Stimulated activated naive CD4-positive, alpha-beta T cell treated with Interleukin-2 at 50 U/mL for 16 hours (primary cell): ENCODE results near the gene KIDINS220.

Source experiments
- DNase-seq: peaks from one replicate; lab custom pipeline; 2025; lab: John Stamatoyannopoulos, UW

The KIDINS220 gene

DNA sequence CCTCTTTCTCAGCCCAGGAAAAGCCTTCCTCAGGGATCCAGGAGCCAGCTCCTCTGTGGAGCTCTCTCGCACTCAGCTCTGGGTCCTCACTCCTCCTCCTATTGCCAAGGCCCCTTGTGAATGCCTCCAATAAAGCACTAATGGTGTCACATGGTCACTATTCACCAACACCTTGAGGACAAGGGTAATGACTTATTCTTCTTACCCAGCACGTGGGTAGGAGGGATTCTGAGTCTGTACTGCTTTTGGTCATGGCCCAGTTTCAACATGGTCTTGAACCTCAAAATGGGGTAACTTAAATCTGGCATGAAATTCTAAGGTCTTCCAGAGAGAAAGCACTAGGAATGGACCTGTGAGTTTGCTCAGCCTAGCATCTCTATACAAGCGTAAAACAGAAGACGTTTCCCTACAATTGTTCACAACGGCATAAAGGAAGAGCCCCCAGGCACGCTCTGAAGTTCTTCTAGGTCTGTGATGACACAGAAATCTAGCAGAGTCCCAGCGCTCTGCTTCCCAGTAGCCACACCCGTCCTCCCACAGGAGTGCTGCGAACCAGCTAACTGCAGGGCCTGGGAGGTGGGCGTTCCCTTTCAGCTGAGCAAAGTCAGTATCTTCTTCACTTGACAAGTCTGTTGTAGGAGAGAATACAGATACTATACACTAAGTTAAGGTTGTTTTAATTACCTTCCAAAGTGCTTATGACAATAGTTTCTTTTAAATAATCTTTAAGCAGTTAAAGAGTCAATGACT lies 14.6 kb upstream of the KIDINS220 start:
- no peak for DNase-seq

DNA sequence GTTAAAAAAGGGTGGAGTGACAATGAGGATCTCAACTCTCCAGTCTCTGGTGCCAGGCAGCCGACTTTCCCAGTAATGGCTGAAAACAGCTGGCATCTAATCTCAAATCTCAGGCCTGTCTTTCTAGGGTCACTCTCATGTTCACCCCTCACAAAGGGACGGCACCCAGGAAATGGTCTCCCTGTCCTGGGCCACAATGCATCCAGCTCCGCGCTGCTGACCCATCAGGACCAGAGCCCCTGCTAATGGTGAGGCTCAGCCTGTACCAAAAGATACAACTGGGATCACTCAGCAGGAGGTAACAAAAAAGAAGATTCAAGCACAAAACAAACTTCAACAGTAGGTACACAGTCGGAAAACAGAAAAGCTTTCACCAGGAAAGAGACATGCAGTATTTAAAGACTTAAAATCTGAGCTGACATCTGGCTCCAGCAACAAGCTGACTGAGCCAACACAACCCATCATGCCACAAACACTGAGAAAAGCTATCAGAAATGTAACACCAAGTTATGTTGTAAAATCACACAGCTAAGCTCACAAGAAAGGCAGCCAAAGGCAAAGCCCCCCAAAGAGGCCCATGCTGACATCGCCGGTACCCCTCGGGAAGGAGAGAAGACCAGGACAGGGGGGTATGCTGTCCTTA lies 13.6 kb upstream of the KIDINS220 start:
- DNase-seq, result no peak

DNA sequence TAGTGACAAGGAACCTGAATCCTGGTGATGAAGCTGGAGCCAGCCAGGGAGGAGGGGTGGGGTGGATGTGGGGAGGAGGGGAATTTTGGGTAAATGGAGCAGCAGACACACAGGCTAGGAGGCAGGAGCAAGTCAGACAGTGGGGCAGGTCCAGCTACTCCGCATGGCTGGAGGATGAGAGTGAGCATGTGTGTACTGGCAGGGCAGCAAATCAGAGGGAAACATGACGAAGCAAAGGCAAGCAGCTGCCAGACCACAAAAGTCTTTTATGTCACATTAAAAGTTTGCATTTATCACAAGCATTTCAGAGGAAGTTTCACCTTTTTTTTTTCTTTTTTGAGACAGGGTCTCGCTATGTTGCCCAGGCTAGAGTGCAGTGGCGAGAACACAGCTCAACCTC lies 11.9 kb upstream of the KIDINS220 start:
- no peak for DNase-seq

DNA sequence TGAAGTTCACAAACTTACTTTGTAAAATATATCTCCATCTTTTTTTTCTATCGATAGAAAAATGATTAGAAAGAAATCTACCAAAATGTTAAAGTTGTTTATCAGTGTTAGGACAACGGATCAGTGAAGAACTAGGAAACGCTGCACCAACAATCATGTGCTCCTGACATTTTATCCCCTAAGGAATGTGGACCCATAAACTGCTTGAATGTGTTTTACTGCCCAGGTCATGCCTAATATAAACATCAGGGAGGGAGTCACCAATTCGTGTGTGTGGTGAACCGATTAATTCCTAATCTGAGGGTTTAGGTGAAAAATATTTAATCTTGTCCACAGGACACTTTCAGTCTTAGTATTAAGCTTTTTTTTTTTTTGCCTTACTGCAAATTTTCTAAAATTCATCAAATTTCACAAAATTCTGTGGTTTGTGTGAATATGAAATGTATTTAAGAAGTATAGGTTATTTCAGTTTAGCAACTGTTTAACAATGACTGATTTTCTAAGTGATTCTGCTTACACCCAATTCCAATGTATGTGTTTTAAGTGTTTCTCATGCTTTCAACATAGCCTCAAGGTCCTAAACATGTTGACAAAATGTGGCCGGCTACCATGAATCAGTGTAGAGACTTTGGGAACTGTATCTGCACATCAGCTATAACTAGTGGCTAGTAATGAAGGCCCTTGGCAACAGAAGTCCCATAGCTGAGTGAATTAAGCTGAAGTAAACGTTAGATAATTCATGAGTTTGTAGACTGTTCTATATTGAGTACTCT lies 11.1 kb upstream of the KIDINS220 start:
- DNase-seq, result no peak

DNA sequence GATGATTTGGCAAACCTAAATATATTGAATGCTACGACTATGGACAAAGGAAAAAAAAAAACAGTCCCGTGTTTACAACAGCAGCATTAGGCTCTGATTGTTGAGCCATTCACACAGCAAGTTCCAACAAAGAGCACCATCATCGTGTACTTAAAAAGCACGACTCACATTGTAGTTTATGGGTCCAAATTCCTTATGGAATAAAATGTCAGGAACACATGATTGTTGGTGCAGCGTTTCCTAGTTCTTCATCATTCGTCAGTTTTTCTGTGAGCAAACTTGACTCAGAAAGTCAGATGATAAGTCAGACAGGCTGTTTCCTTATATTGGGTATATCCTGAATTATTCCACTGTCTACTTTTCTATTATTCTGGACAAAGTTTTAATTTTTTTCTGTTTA lies 10.0 kb upstream of the KIDINS220 start:
- DNase-seq, result no peak

DNA sequence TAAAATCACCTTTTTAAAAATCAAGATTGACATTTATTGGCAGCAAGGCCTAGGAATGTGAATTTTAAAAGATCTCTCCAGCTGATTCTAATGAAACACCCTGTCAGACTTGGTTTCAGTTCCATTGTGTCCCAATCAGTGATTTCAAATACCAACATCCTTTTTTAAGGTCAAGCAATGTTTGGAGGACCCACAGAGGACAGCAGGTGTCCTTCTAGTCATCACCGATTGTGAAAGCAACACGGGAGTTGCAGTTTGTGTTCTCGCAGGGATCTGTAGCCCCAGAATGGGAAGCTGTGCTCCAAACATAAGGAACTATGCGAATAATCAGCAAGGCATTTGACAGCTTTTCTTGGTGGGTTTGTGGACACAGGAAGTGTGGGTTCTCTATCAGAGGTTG lies 4.5 kb upstream of the KIDINS220 start:
- no peak for DNase-seq

DNA sequence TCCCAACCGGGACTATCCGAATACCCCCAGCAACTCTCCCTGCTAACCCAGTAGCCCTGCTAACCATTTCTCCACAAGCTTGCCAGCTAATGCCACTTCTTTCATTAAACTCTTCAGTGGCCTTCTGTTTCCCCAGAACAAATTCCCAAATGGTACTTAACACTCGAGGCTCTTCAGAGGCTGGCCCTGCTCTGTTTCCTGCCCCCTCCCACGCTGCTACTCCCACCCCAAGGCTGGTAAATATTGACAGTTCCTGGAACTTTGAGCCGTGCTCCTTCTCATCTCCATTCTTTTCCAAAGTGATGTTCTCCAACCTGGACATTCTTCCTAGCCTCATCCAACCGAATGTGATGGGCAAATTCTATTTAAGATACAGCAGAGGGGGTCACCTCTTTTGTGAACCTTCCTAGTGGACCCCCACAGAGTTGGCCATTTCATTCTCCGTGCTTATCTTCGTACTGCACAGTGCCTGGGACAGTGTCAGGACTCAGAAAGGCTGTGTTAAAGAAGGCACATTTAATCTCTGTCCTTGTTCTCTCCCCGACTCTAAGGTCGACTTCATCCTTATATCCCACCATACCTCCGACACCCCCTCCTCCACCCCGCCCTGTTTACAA lies 3.2 kb upstream of the KIDINS220 start:
- no peak for DNase-seq

DNA sequence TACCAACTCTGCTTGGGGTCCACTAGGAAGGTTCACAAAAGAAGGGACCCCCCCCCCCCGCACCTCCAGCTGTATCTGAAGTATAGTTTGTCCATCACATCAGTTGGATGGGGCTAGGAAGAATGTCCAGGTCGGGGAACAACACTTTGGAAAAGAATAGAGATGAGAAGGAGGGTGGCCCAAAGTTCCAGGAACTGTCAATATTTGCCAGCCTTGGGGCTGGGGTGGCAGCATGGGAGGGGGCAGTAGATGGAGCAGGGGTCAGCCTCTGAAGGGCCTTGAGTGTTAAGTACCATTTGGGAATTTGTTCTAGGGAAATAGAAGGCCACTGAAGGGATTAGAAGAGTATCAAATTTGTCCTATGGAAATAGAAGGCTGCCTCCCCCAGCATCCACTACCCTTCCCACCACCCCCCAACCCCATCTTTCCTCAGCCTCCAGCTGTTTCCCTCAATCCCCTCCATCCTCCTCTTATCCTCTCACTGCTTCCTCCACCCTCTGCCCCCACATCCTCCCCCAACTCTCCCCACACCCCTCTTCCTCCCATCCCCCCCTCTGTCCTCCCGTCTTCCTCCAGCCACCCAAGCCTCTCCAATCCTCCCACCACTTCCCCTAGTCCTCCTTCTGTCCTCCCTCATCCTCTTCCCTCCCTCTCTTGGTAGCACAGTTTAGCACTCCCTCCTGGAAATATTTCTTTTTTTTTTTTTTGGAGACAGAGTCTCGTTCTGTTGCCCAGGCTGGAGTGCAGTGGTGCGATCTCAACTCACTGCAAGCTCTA lies 2.0 kb upstream of the KIDINS220 start:
- DNase-seq, result no peak

DNA sequence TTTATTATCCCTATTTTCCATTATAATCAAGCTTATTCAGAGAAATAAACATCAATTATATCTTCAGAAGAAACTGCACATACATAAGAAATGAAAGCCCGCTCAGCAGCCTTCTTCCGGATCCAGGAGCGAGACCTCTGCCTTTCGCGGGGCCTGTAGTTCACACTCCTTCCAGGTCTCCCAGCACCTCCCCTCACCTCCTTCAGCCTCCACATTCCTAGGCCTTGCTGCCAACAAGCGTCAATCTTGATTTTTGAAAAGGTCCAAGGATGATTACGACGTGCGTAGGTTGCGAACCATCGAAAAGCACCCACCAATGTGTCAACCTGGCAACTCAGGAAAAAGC lies 355 bp upstream of the KIDINS220 start:
- DNase-seq, result no peak

DNA sequence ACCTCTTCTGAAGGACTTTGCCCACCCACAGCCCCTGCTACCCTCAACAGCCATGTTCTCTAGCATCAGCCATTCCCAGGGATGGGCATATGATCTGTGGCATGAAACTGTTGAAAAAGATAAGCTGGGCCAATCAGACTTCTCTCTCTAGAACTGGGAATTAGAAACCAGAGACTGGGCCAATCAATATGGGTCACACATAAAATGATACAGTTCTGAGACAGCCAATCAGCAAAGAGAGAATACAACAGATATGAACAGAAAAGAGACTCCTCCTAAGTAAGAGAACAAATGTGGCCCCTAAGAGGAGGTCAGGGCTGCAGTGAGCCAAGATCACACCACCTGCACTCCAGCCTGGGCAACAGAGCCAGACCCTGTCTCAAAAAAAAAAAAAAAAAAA lies 2.1 kb downstream of the KIDINS220 start:
- no peak for DNase-seq

DNA sequence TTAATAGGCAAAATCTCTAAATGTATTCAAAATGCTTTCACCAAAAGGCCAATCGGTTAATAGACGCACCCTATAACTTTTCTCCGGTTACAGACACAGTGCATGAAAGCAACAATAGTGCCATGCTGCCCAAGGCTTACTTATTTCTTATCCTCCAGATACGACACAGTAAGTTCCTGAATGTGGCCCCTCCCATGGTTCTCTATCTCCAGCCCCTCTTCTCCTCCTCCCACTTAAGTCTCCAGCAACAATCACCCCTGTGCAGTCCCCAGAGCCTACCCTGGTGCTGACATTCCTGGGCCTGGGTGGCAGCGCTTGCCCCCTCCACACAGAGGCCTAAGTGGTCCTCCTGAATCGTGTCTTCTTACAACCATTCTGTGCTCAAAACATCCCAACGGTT lies 3.6 kb downstream of the KIDINS220 start:
- no peak for DNase-seq

DNA sequence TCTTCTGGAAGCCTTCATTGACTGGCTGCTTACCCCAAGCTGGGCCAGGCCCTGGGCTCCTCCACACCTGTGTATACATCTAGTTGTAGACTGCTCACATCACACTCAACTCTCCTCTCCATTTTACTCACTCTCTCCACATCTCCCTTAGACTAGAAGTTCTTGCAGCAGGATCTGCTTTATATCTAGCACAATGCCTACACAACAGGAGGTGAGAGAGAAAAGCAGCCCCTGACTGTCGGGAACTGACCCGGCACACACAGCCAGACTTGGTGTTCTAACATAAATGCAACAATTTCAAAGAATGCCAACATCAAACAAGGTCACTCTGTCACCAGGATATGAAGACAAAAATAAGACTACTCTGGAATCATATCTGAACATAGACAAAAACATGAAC lies 5.9 kb downstream of the KIDINS220 start:
- no peak for DNase-seq

DNA sequence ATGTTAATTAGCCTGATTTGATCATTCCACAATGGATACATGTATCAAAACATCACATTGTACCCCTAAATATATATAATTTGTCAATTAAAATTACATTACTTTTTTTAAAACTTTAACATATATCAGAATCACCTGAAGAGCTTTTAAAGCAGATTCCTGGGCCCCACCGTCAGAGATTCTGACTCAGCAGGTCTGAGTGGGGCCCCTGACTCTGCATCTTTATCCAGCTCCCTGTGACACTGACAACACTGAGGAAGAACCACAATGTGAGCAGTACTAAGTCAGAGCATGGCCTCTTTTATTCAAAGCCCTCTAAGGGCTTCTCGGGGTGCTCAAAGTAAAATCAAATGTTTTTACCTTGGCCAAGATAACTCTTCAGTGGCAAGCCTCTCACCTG lies 9.7 kb downstream of the KIDINS220 start:
- no peak for DNase-seq

DNA sequence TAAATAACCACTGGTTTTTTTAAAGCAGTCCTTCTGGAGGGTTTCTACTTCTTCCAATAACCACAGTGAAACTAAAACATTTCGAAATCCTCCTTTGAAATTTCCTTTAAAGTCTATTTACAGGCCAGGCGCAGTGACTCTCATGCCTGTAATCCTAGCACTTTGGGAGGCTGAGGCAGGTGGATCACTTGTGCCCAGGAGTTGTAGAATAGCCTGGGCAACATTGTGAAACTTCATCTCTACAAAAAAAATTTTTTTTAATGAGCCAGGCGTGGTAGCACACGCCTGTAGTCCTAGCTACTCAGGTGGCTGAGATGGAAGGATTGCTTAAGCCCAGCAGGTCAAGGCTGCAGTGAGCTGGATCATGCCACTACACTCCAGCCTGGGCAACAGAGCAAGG lies 15.2 kb downstream of the KIDINS220 start:
- DNase-seq, result no peak

DNA sequence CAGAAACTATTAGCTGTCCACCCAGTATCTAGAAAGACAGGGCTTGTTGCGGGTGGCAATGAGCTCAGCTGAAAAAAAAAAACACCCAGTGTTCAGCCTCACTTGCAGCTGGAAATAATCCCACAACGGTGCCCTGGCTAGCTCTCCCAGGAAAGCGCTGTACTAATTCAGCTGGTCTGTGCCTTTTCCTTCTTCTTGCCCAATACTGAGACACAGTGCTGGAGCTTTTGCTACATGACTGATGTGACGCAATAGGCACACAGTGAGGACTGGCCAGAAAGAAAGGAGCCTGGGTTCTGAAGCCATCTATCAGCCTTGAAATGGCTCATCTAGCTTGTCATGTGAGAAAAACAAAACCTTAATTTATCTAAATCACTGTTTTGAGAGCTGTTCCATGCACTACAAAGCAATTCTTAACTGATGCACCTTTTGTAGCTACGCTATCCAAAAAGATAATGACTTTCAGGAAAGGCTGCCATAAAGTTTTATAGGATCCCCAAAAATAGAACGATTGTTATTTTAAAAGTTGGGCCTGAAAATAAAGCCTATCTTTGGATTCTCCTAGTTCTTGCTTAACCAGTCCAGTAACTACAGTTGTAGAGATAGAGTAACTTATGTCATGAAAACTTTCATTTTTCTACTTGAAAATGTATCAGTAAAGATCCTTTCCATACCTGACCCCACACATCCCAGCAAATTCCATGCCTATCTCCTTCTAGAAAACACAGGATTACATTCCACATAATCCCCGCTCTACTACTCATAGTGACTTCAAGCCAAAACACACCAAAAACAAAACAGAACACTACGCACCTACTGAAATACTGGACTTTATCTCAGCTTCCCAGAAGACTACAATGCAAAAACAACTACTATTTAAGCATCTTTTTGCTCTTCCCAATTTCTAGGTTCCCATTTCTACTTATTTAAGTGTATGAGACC lies 15.9 kb downstream of the KIDINS220 start:
- DNase-seq, result no peak

DNA sequence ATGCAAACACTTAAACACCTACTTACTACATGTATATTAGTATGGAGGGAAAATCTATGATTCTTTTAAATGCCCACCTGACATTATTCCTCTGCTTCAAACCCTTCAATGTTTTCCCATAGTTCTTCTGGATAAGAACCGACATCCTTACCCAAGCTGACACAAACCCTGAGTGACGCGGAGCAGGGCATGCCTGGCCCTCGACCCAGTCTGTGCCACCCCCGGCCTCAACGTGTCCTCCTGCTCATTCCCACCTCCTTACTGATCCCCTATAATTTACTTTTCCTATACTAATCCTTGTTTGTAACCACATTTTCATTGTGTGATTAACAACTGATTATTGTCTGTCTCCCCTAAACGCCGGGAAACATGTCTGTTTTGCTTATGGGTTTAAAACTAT lies 17.5 kb downstream of the KIDINS220 start:
- DNase-seq, result no peak

DNA sequence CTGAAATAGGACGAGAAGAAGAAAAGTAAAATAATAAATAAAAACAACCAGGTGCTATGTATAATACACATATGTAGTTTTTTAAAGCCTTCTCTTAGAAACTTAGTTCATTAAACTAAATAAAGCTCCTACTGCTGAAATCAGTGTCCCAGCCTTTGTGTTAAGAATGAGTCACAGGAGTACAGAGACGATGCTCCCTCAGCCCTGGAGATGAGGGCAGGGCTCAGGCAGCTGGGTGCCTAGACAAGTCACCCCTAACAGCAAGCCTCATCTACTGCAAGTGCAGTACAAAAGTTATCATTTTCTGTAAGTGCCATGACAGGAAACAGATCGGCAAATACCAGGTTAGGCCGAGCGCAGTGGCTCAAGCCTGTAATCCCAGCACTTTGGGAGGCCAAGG lies 18.2 kb downstream of the KIDINS220 start:
- DNase-seq, result no peak

DNA sequence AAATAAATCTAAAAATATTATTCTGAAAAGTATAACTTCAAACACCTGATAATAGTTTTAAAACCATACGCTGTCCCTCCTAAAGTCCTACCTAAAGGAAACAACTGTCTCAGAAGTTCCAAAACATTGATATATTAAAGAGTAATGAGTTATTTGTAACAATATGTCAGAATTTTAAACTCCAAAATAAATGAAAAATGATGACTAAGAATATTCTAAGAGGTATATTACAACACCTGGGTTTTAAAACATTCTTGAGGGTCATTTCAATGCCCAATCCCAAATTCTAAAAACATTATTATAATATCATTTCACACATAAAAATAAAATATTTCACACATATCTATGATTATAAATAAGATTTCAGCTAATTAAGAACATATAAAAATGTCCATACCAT lies 20.2 kb downstream of the KIDINS220 start:
- DNase-seq, result no peak

DNA sequence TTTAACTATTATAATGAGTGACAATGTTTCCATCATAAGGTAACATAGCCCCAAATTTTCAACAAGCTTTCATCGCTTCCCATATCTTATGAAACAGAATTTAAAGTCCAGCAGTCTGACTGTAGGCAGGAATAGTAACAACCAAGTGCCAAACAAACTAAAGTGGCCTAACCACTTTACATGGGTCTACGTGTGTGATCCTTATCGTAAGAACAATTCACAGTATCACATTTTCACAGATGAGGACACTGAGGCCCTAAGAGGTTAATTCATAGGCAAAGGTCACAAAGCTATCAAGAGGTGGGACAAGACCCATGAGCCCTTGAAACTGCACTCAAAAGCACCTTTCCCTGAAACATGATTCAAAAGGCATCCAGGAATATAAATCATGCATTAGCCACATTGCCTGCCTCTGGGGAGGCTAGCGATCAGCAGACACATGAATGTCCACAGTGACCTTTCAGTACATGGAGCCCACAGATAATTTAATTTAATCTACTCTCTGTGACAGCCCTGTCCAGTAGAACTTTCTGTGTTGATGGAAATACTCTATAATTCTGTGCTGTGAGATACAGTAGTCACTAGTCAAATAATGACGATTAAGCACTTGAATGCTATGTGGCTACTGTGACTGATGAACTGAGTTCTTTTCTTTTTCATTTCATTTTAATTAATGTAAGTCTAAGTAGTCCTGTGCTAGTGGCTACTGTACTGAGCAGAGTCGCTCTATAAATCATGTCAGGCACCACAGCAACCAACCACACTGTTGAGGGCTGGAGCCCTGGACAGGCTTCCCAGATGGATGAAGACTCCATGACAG lies 30.3 kb downstream of the KIDINS220 start:
- DNase-seq, result no peak
